OCI-LY1 (cell line): ENCODE data around the gene LRRC56.

Experiments used
- H2AFZ ChIP-seq: fragments of 200-600 bp; sonication (generic), shearing (Covaris generic); 2 replicates; pipeline ENCODE4 v1.6.0; 2014; ENCODE audit warnings: antibody characterized with exemption, mild to moderate bottlenecking, low read length
- H3F3A ChIP-seq: fragments of 200-600 bp; sonication (generic), shearing (Covaris generic); 2 replicates; pipeline ENCODE4 v1.6.0; 2014; ENCODE audit warnings: mild to moderate bottlenecking, antibody characterized with exemption, low read length, moderate library complexity; ENCODE audit not compliant: insufficient read depth
- H3K27ac ChIP-seq: fragments of 200-600 bp; sonication (generic); 2 replicates; pipeline ENCODE4 v1.5.1; 2014; ENCODE audit warnings: low read length, mixed run types, mild to moderate bottlenecking, low read depth; ENCODE audit not compliant: poor library complexity, severe bottlenecking
- H3K27me3 ChIP-seq: fragments of 200-600 bp; sonication (generic); 2 replicates; pipeline ENCODE4 v1.6.0; 2014; ENCODE audit warnings: antibody characterized with exemption, mild to moderate bottlenecking, low read length, moderate library complexity; ENCODE audit not compliant: insufficient read depth
- H3K36me3 ChIP-seq: fragments of 200-600 bp; sonication (generic); 2 replicates; pipeline ENCODE4 v1.6.1; 2014; ENCODE audit warnings: mild to moderate bottlenecking, antibody characterized with exemption, low read length, moderate library complexity, mixed read lengths; ENCODE audit not compliant: insufficient read depth
- H3K4me1 ChIP-seq: fragments of 200-600 bp; sonication (generic); 2 replicates; pipeline ENCODE4 v1.5.1; 2014; ENCODE audit warnings: mild to moderate bottlenecking, low read length, moderate library complexity; ENCODE audit not compliant: insufficient read depth, severe bottlenecking
- H3K4me2 ChIP-seq: fragments of 200-600 bp; sonication (generic), shearing (Covaris generic); 2 replicates; pipeline ENCODE4 v1.6.1; 2014; ENCODE audit warnings: low read length
- H3K4me3 ChIP-seq: fragments of 200-600 bp; sonication (generic); 2 replicates; pipeline ENCODE4 v1.5.1; 2014; ENCODE audit warnings: low read length, low read depth, mild to moderate bottlenecking, mixed read lengths; ENCODE audit not compliant: poor library complexity, severe bottlenecking
- H3K79me2 ChIP-seq: fragments of 200-600 bp; shearing (Covaris generic); 2 replicates; pipeline ENCODE4 v1.6.1; 2016; ENCODE audit warnings: mixed run types, low read length, mixed read lengths; ENCODE audit not compliant: insufficient read depth
- H3K9ac ChIP-seq: fragments of 200-600 bp; sonication (generic), shearing (Covaris generic); 2 replicates; pipeline ENCODE4 v1.6.1; 2014; ENCODE audit warnings: mild to moderate bottlenecking, low read length, mixed read lengths
- H3K9me2 ChIP-seq: fragments of 200-600 bp; sonication (generic), shearing (Covaris generic); 2 replicates; pipeline ENCODE4 v1.6.1; 2014; ENCODE audit warnings: low read depth, mild to moderate bottlenecking, low read length, mixed read lengths
- H3K9me3 ChIP-seq: fragments of 200-600 bp; shearing (Covaris generic); 2 replicates; pipeline ENCODE4 v1.6.1; 2014; ENCODE audit warnings: low read length, mixed read lengths
- H4K20me1 ChIP-seq: fragments of 200-600 bp; sonication (generic), shearing (Covaris generic); 2 replicates; pipeline ENCODE4 v1.6.0; 2016; ENCODE audit warnings: mild to moderate bottlenecking, low read length; ENCODE audit not compliant: insufficient read depth
- CTCF ChIP-seq: fragments of 200-600 bp; sonication (generic), shearing (Covaris generic); IDR thresholded peaks from 2 replicates; pipeline ENCODE4 v1.5.1; 2017; ENCODE audit warnings: mild to moderate bottlenecking, antibody characterized with exemption, low read length, moderate library complexity, mixed read lengths
- EZH2 ChIP-seq: fragments of 200-600 bp; sonication (generic), shearing (Covaris generic); IDR thresholded peaks from 2 replicates; pipeline ENCODE4 v1.8.0; 2017; ENCODE audit warnings: borderline replicate concordance, mixed run types, mild to moderate bottlenecking, antibody characterized with exemption, low read length, moderate library complexity, mixed read lengths

LRRC56 gene

GRCh38 chr11:541433-541885 is 4.1 kb downstream of the LRRC56 start:
- no peak overlapping the region for H2AFZ ChIP-seq
- H3K79me2 ChIP-seq, result no peaks in the 10 kb centered on the region
- H3K9me2 ChIP-seq, result no peaks in the 10 kb centered on the region
- no peaks in the 10 kb centered on the region for H3K36me3 ChIP-seq
- no peak overlapping the region for H3K4me2 ChIP-seq
- H3K4me1 ChIP-seq, result peaks cover 20% of the 10 kb centered on the region
- no peak overlapping the region for H3K4me3 ChIP-seq
- no peaks in the 10 kb centered on the region for H3K9me3 ChIP-seq
- TF ChIP-seq CTCF, result no peak
- no peak for TF ChIP-seq EZH2
- no peaks in the 10 kb centered on the region for H3K27me3 ChIP-seq
- peaks cover 1% of the 10 kb centered on the region; the same call in 1 of the 2 replicates for H3F3A ChIP-seq
- H4K20me1 ChIP-seq, result no peaks in the 10 kb centered on the region
- H3K9ac ChIP-seq, result no peak overlapping the region
- no peak overlapping the region for H3K27ac ChIP-seq

GRCh38 chr11:544817-545166 is 7.5 kb downstream of the LRRC56 start:
- H3K4me1 ChIP-seq, result peaks cover 8% of the 10 kb centered on the region
- H3K36me3 ChIP-seq, result no peaks in the 10 kb centered on the region; the same call in 1 of the 2 replicates
- H3K4me3 ChIP-seq, result no peak overlapping the region
- H3K27me3 ChIP-seq, result no peaks in the 10 kb centered on the region; the same call in 1 of the 2 replicates
- H2AFZ ChIP-seq, result no peak overlapping the region
- H3K27ac ChIP-seq, result no peak overlapping the region
- no peaks in the 10 kb centered on the region for H3K79me2 ChIP-seq
- TF ChIP-seq EZH2, result no peak
- no peak for TF ChIP-seq CTCF
- no peak overlapping the region for H3K9ac ChIP-seq
- H4K20me1 ChIP-seq, result no peaks in the 10 kb centered on the region
- H3F3A ChIP-seq, result no peaks in the 10 kb centered on the region
- no peaks in the 10 kb centered on the region for H3K9me3 ChIP-seq
- H3K4me2 ChIP-seq, result no peak overlapping the region
- H3K9me2 ChIP-seq, result no peaks in the 10 kb centered on the region

- Histone ChIP-seq H3K9me2 (no peaks in the 10 kb centered on the region), H3K9ac (no peak overlapping the region), H3F3A (no peaks in the 10 kb centered on the region), H3K27ac (no peak overlapping the region), H3K27me3 (no peaks in the 10 kb centered on the region; the same call in 1 of the 2 replicates), H3K36me3 (no peaks in the 10 kb centered on the region; the same call in 1 of the 2 replicates), H3K4me3 (no peak overlapping the region), H3K4me2 (no peak overlapping the region), H3K79me2 (no peaks in the 10 kb centered on the region), H2AFZ (no peak overlapping the region), H4K20me1 (no peaks in the 10 kb centered on the region), H3K4me1 (peaks cover 8% of the 10 kb centered on the region), H3K9me3 (no peaks in the 10 kb centered on the region)
- no peak for TF ChIP-seq EZH2
Measured at GRCh38 chr11:545171-545570, 7.8 kb downstream of the LRRC56 start.
